ENCODE results near the gene ANGEL1.

DNA sequence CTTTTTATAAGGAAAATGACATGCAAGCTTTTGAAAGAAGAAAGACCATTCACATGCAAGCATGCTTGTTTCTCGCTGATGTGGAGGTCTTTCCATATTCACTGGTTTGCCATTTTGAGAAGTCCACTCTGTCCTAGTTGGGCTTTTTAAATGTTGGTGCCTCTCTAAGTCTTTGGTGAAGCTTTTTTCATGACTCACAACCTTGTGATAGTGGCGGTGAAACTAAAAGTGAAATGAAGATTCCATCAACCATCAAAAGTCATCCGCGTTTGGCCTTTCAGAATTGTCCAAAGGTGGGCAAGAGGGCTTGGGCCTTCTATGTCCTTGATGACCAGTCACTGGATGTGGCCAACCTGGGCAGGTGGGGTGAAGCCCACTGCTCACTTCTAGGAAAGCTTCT is 17.9 kb upstream of the ANGEL1 start:
- no peak for TF ChIP-seq GATA3 (IDR thresholded peaks at IDR 0.05; ENCODE audit: low read depth, low read length)
- no peak for TF ChIP-seq GATA2 (IDR thresholded peaks at IDR 0.05; ENCODE audit: low read depth, low read length)

Measured in SH-SY5Y (cell line).